Measurements from ENCODE around the gene DPP4. TPM values are rescaled to one million over a fixed set of nuclear protein-coding genes. Genes with fewer than 3 reads are reported as not detected.
A peak's percentile ranks its signal among the peaks of the same experiment; 100 is the strongest.

DPP4 gene
- total and polyA plus RNA-seq, 2 of the 4 experiments (the other 2 are of a cell fraction) = 13.2 to 19.0 TPM

DNA sequence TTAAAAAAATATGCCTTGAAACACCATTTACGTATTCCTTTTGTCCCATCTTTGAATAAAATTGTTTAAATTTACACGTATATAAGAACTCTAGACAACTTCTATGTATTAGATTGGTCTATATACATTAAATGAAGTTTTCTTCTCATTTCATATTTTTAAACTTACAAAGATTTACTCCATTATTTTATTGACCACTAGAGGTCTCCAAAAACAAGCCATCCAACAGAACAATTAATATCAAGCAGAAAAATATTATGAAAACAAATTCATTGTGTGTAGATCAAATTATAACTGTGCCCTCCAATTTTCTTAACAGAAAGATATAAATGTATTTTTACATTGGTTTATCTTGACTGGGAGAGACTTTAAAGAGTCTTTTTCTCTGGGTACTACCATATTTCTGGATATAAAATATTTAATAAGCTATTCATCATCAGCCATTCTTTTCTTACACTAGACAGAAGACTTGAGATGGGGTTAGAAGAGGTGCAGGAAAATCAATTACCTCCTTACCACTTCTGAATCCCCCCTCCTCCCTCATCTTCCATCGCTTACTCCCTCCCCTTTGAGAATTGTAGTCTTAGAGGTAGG lies 66.5 kb downstream of the DPP4 start:
- no TSS peak for BruUV-seq (replicated peaks)
- Histone ChIP-seq H3K9ac (ENCODE audit: low read depth, low read length) (no peak overlapping the region), H3K4me3 (ENCODE audit: insufficient read depth, low read depth, low read length) (no peak overlapping the region), H3K36me3 (ENCODE audit: control insufficient read depth, insufficient read depth, low read length) (peaks cover 6% of the 10 kb centered on the region), H4K20me1 (ENCODE audit: insufficient read depth, low read length) (no peaks in the 10 kb centered on the region), H3K18ac (ENCODE audit: low read depth, low read length) (no peak overlapping the region), H3K56ac (ENCODE audit: extremely low read depth, insufficient read depth, low read length) (no peak overlapping the region), H3K4ac (ENCODE audit: low read depth, low read length) (no peak overlapping the region), H2BK5ac (ENCODE audit: low read depth, low read length, poor library complexity, severe bottlenecking) (no peak overlapping the region), H2AFZ (replicated peaks; ENCODE audit: low read length, poor library complexity) (no peak overlapping the region), H3K79me1 (ENCODE audit: low read depth in 1 of 2, low read length in 2 of 2) (no peaks in the 10 kb centered on the region), H3K4me2 (ENCODE audit: low read depth, low read length) (no peak overlapping the region), H4K8ac (ENCODE audit: low read depth in 2 of 2, low read length in 2 of 2) (no peak overlapping the region), H3K14ac (replicated peaks; ENCODE audit: low read depth, low read length) (no peak overlapping the region), H4K5ac (ENCODE audit: low read depth, low read length) (no peak overlapping the region), H3K4me1 (ENCODE audit: control insufficient read depth, insufficient read depth, low read length) (peaks cover 2% of the 10 kb centered on the region; the same call in 1 of the 2 replicates), H3K9me1 (ENCODE audit: insufficient read depth, low read length) (peaks cover 3% of the 10 kb centered on the region; the same call in 1 of the 2 replicates), H3K27me3 (ENCODE audit: control insufficient read depth, insufficient read depth, low read length) (no peaks in the 10 kb centered on the region), H2BK20ac (ENCODE audit: low read depth, low read length) (no peak overlapping the region), H3K23ac (ENCODE audit: low read depth, low read length) (no peak overlapping the region), H2BK15ac (ENCODE audit: low read depth, low read length) (no peak overlapping the region), H3K9me3 (ENCODE audit: control insufficient read depth, insufficient read depth, low read length) (no peaks in the 10 kb centered on the region), H2AK9ac (replicated peaks; ENCODE audit: low read depth, low read length, poor library complexity) (no peak overlapping the region), H2AK5ac (ENCODE audit: low read depth, low read length) (no peak overlapping the region), H2BK120ac (ENCODE audit: low read depth, low read length) (no peak overlapping the region), H3K27ac (ENCODE audit: insufficient read depth, low read length) (no peak overlapping the region), H4K91ac (ENCODE audit: insufficient read depth, low read depth, low read length) (no peak overlapping the region)
- in situ Hi-C loops (cut with MboI; ENCODE audit: low sequenced_read_pairs) (loop anchor here (10.0 kb wide), 1 partner anchor 117 kb away; no protein-coding TSS in a partner anchor), dilution Hi-C loops (cut with HindIII; ENCODE audit: low sequenced_read_pairs, unreplicated experiment) (no loop called here), intact Hi-C loops (cut with micrococcal nuclease) (loop anchor here (2.0 to 5.0 kb wide), 2 partner anchors 117 to 295 kb away; no protein-coding TSS in a partner anchor)
- ChIA-PET CTCF (interaction anchor here (0.8 to 1.2 kb wide), 5 partner anchors 14 to 118 kb away, joined by 3 to 5 read pairs (median 4); no protein-coding TSS in a partner anchor), POLR2A (ENCODE audit: unreplicated experiment) (no interaction called here)
- TF ChIP-seq, protein P1, sequence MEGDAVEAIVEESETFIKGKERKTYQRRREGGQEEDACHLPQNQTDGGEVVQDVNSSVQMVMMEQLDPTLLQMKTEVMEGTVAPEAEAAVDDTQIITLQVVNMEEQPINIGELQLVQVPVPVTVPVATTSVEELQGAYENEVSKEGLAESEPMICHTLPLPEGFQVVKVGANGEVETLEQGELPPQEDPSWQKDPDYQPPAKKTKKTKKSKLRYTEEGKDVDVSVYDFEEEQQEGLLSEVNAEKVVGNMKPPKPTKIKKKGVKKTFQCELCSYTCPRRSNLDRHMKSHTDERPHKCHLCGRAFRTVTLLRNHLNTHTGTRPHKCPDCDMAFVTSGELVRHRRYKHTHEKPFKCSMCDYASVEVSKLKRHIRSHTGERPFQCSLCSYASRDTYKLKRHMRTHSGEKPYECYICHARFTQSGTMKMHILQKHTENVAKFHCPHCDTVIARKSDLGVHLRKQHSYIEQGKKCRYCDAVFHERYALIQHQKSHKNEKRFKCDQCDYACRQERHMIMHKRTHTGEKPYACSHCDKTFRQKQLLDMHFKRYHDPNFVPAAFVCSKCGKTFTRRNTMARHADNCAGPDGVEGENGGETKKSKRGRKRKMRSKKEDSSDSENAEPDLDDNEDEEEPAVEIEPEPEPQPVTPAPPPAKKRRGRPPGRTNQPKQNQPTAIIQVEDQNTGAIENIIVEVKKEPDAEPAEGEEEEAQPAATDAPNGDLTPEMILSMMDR (conservative IDR thresholded peaks at IDR 0.05; ENCODE audit: low read depth, low read length) = peak; percentile 61
- TF ChIP-seq RFX5 (IDR thresholded peaks at IDR 0.05; ENCODE audit: low read depth, low read length) (no peak), CEBPB (IDR thresholded peaks at IDR 0.05; ENCODE audit: low read depth, low read length) (no peak), RAD21 (IDR thresholded peaks at IDR 0.05; ENCODE audit: low read length) (peak; percentile 51), MAZ (IDR thresholded peaks at IDR 0.05; ENCODE audit: borderline replicate concordance, low read depth, low read length) (no peak), RCOR1 (IDR thresholded peaks at IDR 0.05; ENCODE audit: insufficient replicate concordance, low read length) (no peak), FOS (IDR thresholded peaks at IDR 0.05; ENCODE audit: low read depth, low read length) (no peak), BHLHE40 (IDR thresholded peaks at IDR 0.05; ENCODE audit: low read depth, low read length) (no peak), POLR2A (IDR thresholded peaks at IDR 0.05; ENCODE audit: low read depth, low read length) (no peak), CHD1 (IDR thresholded peaks at IDR 0.05; ENCODE audit: low read depth, low read length) (no peak), SMC3 (IDR thresholded peaks at IDR 0.05; ENCODE audit: low read depth, low read length) (peak; percentile 57), MAFK (IDR thresholded peaks at IDR 0.05; ENCODE audit: low read depth, low read length) (no peak), NFE2L2 (IDR thresholded peaks at IDR 0.05; ENCODE audit: low read depth, low read length) (no peak)
- TF ChIP-seq, protein P2, sequence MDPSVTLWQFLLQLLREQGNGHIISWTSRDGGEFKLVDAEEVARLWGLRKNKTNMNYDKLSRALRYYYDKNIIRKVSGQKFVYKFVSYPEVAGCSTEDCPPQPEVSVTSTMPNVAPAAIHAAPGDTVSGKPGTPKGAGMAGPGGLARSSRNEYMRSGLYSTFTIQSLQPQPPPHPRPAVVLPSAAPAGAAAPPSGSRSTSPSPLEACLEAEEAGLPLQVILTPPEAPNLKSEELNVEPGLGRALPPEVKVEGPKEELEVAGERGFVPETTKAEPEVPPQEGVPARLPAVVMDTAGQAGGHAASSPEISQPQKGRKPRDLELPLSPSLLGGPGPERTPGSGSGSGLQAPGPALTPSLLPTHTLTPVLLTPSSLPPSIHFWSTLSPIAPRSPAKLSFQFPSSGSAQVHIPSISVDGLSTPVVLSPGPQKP (IDR thresholded peaks at IDR 0.05; ENCODE audit: borderline replicate concordance, low read depth, low read length) = no peak
- TF ChIP-seq, protein P3, sequence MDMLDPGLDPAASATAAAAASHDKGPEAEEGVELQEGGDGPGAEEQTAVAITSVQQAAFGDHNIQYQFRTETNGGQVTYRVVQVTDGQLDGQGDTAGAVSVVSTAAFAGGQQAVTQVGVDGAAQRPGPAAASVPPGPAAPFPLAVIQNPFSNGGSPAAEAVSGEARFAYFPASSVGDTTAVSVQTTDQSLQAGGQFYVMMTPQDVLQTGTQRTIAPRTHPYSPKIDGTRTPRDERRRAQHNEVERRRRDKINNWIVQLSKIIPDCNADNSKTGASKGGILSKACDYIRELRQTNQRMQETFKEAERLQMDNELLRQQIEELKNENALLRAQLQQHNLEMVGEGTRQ (IDR thresholded peaks at IDR 0.05; ENCODE audit: low read depth, low read length) = no peak
- ATAC-seq (ENCODE audit: low read depth) (no peak), DNase-seq (peak; percentile 16)
- WGBS, 2 experiments (ENCODE audit: extremely low coverage in 2 of 2, insufficient read length in 1 of 2) = no CpG with 5 or more reads among the region's 3 CpGs
